Measurements from ENCODE around the gene KDM4B.

GRCh38 chr19:4967738-4968461 lies 1.0 kb upstream of the KDM4B start:
- TF ChIP-seq ATF2 (IDR thresholded peaks at IDR 0.05; ENCODE audit: low read length) (no peak), NRF1 (IDR thresholded peaks at IDR 0.05; ENCODE audit: low read depth, low read length) (no peak)
- TF ChIP-seq, protein P1, sequence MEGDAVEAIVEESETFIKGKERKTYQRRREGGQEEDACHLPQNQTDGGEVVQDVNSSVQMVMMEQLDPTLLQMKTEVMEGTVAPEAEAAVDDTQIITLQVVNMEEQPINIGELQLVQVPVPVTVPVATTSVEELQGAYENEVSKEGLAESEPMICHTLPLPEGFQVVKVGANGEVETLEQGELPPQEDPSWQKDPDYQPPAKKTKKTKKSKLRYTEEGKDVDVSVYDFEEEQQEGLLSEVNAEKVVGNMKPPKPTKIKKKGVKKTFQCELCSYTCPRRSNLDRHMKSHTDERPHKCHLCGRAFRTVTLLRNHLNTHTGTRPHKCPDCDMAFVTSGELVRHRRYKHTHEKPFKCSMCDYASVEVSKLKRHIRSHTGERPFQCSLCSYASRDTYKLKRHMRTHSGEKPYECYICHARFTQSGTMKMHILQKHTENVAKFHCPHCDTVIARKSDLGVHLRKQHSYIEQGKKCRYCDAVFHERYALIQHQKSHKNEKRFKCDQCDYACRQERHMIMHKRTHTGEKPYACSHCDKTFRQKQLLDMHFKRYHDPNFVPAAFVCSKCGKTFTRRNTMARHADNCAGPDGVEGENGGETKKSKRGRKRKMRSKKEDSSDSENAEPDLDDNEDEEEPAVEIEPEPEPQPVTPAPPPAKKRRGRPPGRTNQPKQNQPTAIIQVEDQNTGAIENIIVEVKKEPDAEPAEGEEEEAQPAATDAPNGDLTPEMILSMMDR (IDR thresholded peaks at IDR 0.05; ENCODE audit: control extremely low read depth in 1 of 3, insufficient read depth in 1 of 3, low read depth in 1 of 3, low read length in 3 of 3) = no peak
